ENCODE measurements around the gene DENND1A. TPM values are rescaled to one million over a fixed set of nuclear protein-coding genes. Genes with fewer than 3 reads are reported as not detected.

Gene DENND1A
- total and polyA plus RNA-seq, 2 of the 13 experiments (the other 11 are each of a cell fraction or from before 2014, with no cell fraction given), result 14.8 to 30.1 TPM

DNA sequence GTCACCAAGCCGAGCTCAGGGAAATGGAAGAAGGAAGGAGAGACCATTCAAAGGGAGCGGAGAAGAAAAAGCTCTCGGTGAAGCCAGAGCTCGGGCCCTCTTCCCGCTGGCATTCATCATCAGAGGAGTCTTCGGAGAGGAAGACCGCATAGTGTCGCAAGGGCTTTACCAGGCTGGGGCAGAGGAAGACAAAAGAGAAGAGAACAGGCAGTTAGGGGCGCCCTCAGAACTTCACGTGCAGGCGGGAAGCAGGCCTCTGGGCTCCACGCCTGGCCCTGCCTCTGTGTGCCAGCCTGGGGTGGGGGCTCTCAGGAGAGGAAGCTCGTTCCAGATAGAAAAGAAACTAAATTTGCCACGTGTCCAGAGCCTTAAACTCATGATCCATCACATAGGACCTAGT, 542.2 kb downstream of the DENND1A start:
- in situ Hi-C loops (cut with HindIII; ENCODE audit: extremely low pct_ligation_motif_present, low pct_unique_long_range_greater_than_20kb) (loop anchor here (5.0 kb wide), 1 partner anchor 35 kb away; no protein-coding TSS in a partner anchor), intact Hi-C loops (cut with micrococcal nuclease; ENCODE audit: unreplicated experiment) (no loop called here)
- no peak for ATAC-seq
- Histone ChIP-seq H3K79me2 (ENCODE audit: insufficient read depth, low read length) (no peaks in the 10 kb centered on the region), H3K4me3 (replicated peaks in 1 of 3; ENCODE audit: insufficient read depth in 1 of 3, low read depth in 2 of 3, low read length in 3 of 3) (no peak overlapping the region), H3K9ac (ENCODE audit: insufficient read depth, low read depth, low read length) (no peak overlapping the region), H3K9me3 (ENCODE audit: low read length) (no peaks in the 10 kb centered on the region), H3K4me1 (ENCODE audit: insufficient read depth, low read length) (no peaks in the 10 kb centered on the region), H3K27me3 (ENCODE audit: control insufficient read depth in 1 of 2, insufficient read depth in 2 of 2, low read length in 2 of 2) (no peaks in the 10 kb centered on the region), H2AFZ (ENCODE audit: low read length) (no peak overlapping the region), H3K27ac (ENCODE audit: extremely low read length, insufficient read depth, low read length) (no peak overlapping the region), H3K4me2 (ENCODE audit: low read depth, low read length) (no peak overlapping the region), H4K20me1 (ENCODE audit: insufficient read depth, low read length) (peaks cover 5% of the 10 kb centered on the region; the same call in 1 of the 2 replicates), H3K36me3 (replicated peaks in 1 of 2; ENCODE audit: control insufficient read depth in 1 of 2, insufficient read depth in 2 of 2, low read length in 2 of 2) (peaks cover 0 to 2% of the 10 kb centered on the region in 2 experiments; a peak in 3 of 5 replicates)
- ChIA-PET POLR2A (no interaction called here), CTCF (ENCODE audit: low intra/inter-chr PET ratio, low total read pairs) (no interaction called here)
- no TSS peak for BruUV-seq (replicated peaks)
- 82% methylated on average over 14 of the region's 14 CpGs for WGBS (ENCODE audit: low lambda C conversion rate)
- TF ChIP-seq, protein P1, sequence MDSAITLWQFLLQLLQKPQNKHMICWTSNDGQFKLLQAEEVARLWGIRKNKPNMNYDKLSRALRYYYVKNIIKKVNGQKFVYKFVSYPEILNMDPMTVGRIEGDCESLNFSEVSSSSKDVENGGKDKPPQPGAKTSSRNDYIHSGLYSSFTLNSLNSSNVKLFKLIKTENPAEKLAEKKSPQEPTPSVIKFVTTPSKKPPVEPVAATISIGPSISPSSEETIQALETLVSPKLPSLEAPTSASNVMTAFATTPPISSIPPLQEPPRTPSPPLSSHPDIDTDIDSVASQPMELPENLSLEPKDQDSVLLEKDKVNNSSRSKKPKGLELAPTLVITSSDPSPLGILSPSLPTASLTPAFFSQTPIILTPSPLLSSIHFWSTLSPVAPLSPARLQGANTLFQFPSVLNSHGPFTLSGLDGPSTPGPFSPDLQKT (CRISPR knock-in tag; IDR thresholded peaks at IDR 0.05; ENCODE audit: borderline replicate concordance), result no peak
- TF ChIP-seq ZNF251 (CRISPR knock-in tag; IDR thresholded peaks at IDR 0.05), result no peak
- TF ChIP-seq NPAS2 (CRISPR knock-in tag; IDR thresholded peaks at IDR 0.05; ENCODE audit: borderline replicate concordance), result no peak
- TF ChIP-seq SNAPC2 (CRISPR knock-in tag; IDR thresholded peaks at IDR 0.05), result no peak
- TF ChIP-seq ZNF343 (CRISPR knock-in tag; IDR thresholded peaks at IDR 0.05), result no peak
- no peak for TF ChIP-seq ZNF317 (CRISPR knock-in tag; IDR thresholded peaks at IDR 0.05)
- no peak for TF ChIP-seq KAT2B (IDR thresholded peaks at IDR 0.05; ENCODE audit: borderline replicate concordance, low read depth, low read length)
- TF ChIP-seq, protein P2, sequence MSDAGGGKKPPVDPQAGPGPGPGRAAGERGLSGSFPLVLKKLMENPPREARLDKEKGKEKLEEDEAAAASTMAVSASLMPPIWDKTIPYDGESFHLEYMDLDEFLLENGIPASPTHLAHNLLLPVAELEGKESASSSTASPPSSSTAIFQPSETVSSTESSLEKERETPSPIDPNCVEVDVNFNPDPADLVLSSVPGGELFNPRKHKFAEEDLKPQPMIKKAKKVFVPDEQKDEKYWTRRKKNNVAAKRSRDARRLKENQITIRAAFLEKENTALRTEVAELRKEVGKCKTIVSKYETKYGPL (CRISPR knock-in tag; IDR thresholded peaks at IDR 0.05), result no peak
- TF ChIP-seq, protein P3, sequence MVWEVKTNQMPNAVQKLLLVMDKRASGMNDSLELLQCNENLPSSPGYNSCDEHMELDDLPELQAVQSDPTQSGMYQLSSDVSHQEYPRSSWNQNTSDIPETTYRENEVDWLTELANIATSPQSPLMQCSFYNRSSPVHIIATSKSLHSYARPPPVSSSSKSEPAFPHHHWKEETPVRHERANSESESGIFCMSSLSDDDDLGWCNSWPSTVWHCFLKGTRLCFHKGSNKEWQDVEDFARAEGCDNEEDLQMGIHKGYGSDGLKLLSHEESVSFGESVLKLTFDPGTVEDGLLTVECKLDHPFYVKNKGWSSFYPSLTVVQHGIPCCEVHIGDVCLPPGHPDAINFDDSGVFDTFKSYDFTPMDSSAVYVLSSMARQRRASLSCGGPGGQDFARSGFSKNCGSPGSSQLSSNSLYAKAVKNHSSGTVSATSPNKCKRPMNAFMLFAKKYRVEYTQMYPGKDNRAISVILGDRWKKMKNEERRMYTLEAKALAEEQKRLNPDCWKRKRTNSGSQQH (CRISPR knock-in tag; IDR thresholded peaks at IDR 0.05; ENCODE audit: low read depth), result no peak
- no peak for TF ChIP-seq ZNF567 (CRISPR knock-in tag; IDR thresholded peaks at IDR 0.05; ENCODE audit: borderline replicate concordance)
- TF ChIP-seq THAP11 (CRISPR knock-in tag; IDR thresholded peaks at IDR 0.05), result no peak
- no peak for TF ChIP-seq GFI1 (CRISPR knock-in tag; IDR thresholded peaks at IDR 0.05; ENCODE audit: borderline replicate concordance)
- no peak for TF ChIP-seq ZNF33A (CRISPR knock-in tag; IDR thresholded peaks at IDR 0.05; ENCODE audit: borderline replicate concordance)
- TF ChIP-seq MLLT10 (CRISPR knock-in tag; IDR thresholded peaks at IDR 0.05), result no peak
- no peak for DNase-seq (ENCODE audit: low spot score)
- FAIRE-seq, result no peak
